ENCODE measurements around the gene HHLA2. TPM values are rescaled to one million over a fixed set of nuclear protein-coding genes. Genes with fewer than 3 reads are reported as not detected.
"Not testable (repeated sequence)": the region's sequence is repeated elsewhere in the genome, so short reads cannot be mapped to it uniquely, and the experiment has no call there.

HHLA2 gene
- total RNA-seq = under 1 TPM; 0.27 to 0.70 TPM

DNA sequence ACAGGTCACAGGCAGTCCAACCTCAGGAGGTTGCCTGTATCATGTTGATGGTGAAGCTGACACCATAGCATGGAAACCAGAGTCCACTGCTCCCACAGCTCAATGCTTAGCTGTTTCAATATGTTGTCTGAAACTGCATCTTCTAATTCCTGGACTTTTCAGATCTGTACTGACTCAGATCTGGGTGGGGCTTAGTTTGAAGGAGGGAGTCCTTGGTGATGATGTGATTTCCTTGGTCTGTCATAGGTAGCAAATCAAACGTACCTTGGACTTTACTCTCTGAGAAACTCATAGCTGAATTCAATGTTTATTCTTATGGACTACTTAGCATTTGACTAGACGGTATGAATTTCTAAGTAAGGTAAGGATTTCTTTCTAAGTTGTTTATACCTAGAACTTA lies at the start of gene HHLA2:
Gene HHLA2 (plus strand): TSS at position 310 of the 400 bp plus-strand sequence. CDS start 55,266 bp downstream, outside the sequence.
- ChIA-PET POLR2A (interaction anchor here (1.1 to 1.3 kb wide), 2 partner anchors 73 to 165 kb away, joined by 4 read pairs; no protein-coding TSS in a partner anchor), CTCF (interaction anchor here (0.8 to 1.3 kb wide), 2 partner anchors 9 to 73 kb away, joined by 3 read pairs; no protein-coding TSS in a partner anchor)
- ATAC-seq (peak; percentile 86), DNase-seq (peak; percentile 63)
- peaks cover 4% of the 10 kb centered on the region for H3K36me3 Mint-ChIP-seq (ENCODE audit: low read depth)
- H3K27me3 Mint-ChIP-seq = peaks cover 2% of the 10 kb centered on the region
- peak within 1 kb of the TSS; percentile 33 for H3K27ac Mint-ChIP-seq
- intact Hi-C loops (cut with DNase I, micrococcal nuclease) = loop anchor here (1.0 to 10.0 kb wide), 3 partner anchors 74 to 371 kb away; partner anchors contain the start of gene IFT57 (in 1 of the 2)
- H3K4me1 Mint-ChIP-seq = peaks cover 66% of the 10 kb centered on the region
- H3K4me3 Mint-ChIP-seq = no peak within 1 kb of the TSS
- peaks cover 4% of the 10 kb centered on the region for H3K9me3 Mint-ChIP-seq (ENCODE audit: low read depth)

GRCh38 chr3:108250626-108251025 lies 45.7 kb upstream of the HHLA2 start:
- no peaks in the 10 kb centered on the region for H3K27me3 Mint-ChIP-seq
- DNase-seq = no peak
- ChIA-PET CTCF (interaction anchor here (0.9 to 1.5 kb wide), 3 partner anchors 10 to 230 kb away, joined by 3 to 5 read pairs (median 3); no protein-coding TSS in a partner anchor), POLR2A (no interaction called here)
- no peak overlapping the region for H3K27ac Mint-ChIP-seq
- peaks cover 11% of the 10 kb centered on the region for H3K4me1 Mint-ChIP-seq
- ATAC-seq = no peak
- no peaks in the 10 kb centered on the region for H3K9me3 Mint-ChIP-seq (ENCODE audit: low read depth)
- no peaks in the 10 kb centered on the region for H3K36me3 Mint-ChIP-seq (ENCODE audit: low read depth)
- H3K4me3 Mint-ChIP-seq = no peak overlapping the region
- intact Hi-C loops (cut with DNase I, micrococcal nuclease) = no loop called here

DNA sequence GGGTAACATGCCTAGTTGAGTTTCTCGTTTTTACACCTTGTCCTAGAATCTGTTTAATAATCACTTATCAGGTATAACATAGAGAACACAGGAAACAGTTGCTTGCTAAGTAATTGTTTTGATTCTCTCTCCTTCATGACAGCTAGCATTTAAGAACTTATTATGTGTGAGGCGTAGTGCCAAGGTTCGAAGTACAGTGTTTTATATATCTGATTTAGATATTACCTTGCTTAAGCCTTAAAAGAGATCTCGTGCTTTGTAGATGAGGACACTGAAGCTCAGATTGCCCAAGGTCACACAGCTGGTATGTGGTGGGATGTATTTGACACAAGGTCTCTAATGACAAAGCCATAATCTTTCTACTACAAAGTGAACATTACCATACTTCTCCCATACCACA lies 45.1 kb upstream of the HHLA2 start:
- H3K4me3 Mint-ChIP-seq = no peak overlapping the region
- H3K4me1 Mint-ChIP-seq = peaks cover 11% of the 10 kb centered on the region
- H3K36me3 Mint-ChIP-seq (ENCODE audit: low read depth) = no peaks in the 10 kb centered on the region
- ChIA-PET POLR2A (no interaction called here), CTCF (interaction anchor here (0.9 kb wide), 1 partner anchor 229 kb away, joined by 3 read pairs; no protein-coding TSS in a partner anchor)
- intact Hi-C loops (cut with DNase I, micrococcal nuclease) = no loop called here
- H3K27me3 Mint-ChIP-seq = no peaks in the 10 kb centered on the region
- H3K9me3 Mint-ChIP-seq (ENCODE audit: low read depth) = no peaks in the 10 kb centered on the region
- no peak overlapping the region for H3K27ac Mint-ChIP-seq
- ATAC-seq = no peak
- DNase-seq = no peak

DNA sequence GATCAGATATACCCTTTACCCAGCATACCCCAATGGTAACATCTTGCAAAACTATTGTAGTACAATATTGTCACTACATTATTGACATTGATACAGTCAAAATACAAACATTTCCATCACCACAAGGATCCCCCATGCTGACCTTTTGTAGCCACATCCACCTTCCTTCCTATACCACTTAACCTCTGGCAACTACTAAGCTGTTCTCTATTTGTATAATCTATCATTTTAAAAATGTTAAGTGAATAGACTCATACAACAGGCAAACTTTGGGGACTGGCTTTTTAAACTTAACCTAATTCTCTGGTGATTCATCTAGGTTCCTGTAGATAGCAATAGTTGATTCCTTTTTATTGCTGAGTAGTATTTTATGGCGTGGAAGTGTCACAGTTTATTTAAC lies 44.5 kb upstream of the HHLA2 start:
- intact Hi-C loops (cut with DNase I, micrococcal nuclease) = no loop called here
- no peak overlapping the region for H3K4me3 Mint-ChIP-seq

GRCh38 chr3:108255131-108255530 lies 41.2 kb upstream of the HHLA2 start:
- ATAC-seq = no peak
- Mint-ChIP-seq H3K27me3 (no peaks in the 10 kb centered on the region), H3K36me3 (ENCODE audit: low read depth) (no peaks in the 10 kb centered on the region), H3K4me1 (no peaks in the 10 kb centered on the region), H3K27ac (no peak overlapping the region), H3K9me3 (ENCODE audit: low read depth) (no peaks in the 10 kb centered on the region), H3K4me3 (no peak overlapping the region)
- CTCF ChIA-PET = interaction anchor here (1.1 kb wide), 1 partner anchor 103 kb away, joined by 3 read pairs; no protein-coding TSS in a partner anchor
- DNase-seq = no peak
- intact Hi-C loops (cut with DNase I, micrococcal nuclease) = no loop called here
- POLR2A ChIA-PET = no interaction called here

More for the DNA sequence above, 44.5 kb upstream of the HHLA2 start:
- peaks cover 5% of the 10 kb centered on the region for H3K4me1 Mint-ChIP-seq
- no peak overlapping the region for H3K27ac Mint-ChIP-seq
- ATAC-seq = no peak
- no peaks in the 10 kb centered on the region for H3K36me3 Mint-ChIP-seq (ENCODE audit: low read depth)
- ChIA-PET CTCF (no interaction called here), POLR2A (no interaction called here)
- no peaks in the 10 kb centered on the region for H3K27me3 Mint-ChIP-seq
- H3K9me3 Mint-ChIP-seq (ENCODE audit: low read depth) = no peaks in the 10 kb centered on the region
- DNase-seq = no peak

DNA sequence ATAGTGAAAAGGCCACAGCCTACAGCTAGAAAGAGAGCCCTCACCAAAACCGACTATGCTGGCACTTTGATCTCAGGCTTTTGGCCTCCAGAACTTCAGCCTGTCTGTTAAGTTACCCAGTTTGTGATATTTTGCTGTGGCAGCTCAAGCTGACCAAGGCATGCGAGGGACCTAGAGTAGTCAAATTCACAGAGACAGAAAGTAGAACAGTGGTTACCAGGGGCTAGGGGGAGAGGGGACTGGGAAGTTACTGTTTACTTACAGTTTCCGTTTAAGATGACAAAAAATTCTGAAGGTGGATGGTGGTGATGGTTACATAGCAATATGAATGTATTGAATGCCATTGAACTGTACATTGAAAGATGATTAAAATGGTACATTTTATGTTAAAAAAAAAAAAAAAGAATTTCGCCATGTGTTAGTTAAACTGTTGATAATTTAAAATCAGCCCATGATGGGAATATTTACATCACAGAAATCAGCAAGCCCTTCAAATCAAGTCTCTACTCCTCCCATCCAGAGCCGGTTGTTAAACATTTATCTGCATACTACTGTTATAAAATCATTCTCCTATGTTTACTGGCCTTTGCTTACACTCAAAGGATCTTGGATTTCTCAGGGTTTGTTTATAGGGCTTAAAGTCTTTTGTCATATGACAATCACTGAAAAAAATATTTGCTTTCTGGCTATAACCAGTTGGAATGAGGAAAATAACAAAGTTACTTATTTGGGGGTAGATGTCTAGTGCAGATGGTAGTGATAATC lies 31.6 kb upstream of the HHLA2 start:
- H3K36me3 Mint-ChIP-seq (ENCODE audit: low read depth); H3K4me1 Mint-ChIP-seq; intact Hi-C loops (cut with DNase I, micrococcal nuclease); CTCF ChIA-PET; H3K4me3 Mint-ChIP-seq; H3K27me3 Mint-ChIP-seq; DNase-seq; POLR2A ChIA-PET; H3K27ac Mint-ChIP-seq: not testable (repeated sequence)
- H3K9me3 Mint-ChIP-seq (ENCODE audit: low read depth) = peaks cover 14% of the 10 kb centered on the region
- peak; percentile 33 for ATAC-seq

DNA sequence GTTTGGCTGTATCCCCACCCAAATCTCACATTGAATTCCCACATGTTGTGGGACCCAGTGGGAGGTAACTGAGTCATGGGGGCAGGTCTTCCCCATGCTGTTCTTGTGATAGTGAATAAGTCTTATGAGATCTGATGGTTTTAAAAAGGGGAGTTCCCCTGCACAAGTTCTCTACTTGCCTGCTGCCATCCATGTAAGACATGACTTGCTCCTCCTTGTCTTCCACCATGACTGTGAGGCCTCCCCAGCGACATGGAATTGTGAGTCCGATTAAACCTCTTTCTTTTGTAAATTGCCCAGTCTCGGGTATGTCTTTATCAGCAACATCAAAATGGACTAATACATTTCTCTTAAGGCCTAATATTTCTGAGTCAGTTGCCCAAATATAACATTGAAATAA lies 28.1 kb upstream of the HHLA2 start:
- intact Hi-C loops (cut with DNase I, micrococcal nuclease); ATAC-seq; H3K27me3 Mint-ChIP-seq; H3K4me3 Mint-ChIP-seq; POLR2A ChIA-PET; H3K27ac Mint-ChIP-seq; CTCF ChIA-PET; H3K4me1 Mint-ChIP-seq; H3K36me3 Mint-ChIP-seq (ENCODE audit: low read depth); DNase-seq: not testable (repeated sequence)
- H3K9me3 Mint-ChIP-seq (ENCODE audit: low read depth) = peaks cover 14% of the 10 kb centered on the region

DNA sequence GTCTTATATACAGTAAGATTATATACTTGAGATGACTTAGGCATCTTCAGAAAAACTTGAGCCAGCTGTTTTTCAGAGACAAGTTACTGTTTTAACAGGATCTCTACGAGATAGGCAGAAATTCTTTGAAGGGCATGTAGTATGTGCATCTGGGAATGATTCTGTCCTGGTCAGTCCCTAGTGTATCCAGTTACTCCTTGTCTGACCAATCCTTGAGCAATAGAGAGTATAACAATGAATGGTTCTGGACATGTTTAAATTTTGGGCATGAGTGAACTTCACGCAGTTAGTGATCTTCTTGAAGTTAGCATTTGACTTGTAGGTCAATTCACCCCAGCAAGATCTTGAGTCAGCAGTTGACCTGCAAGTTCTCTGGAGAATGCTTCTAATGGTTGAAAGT lies 24.7 kb upstream of the HHLA2 start:
- Mint-ChIP-seq H3K27ac (no peak overlapping the region), H3K27me3 (no peaks in the 10 kb centered on the region), H3K4me3 (no peak overlapping the region), H3K9me3 (ENCODE audit: low read depth) (peaks cover 16% of the 10 kb centered on the region), H3K4me1 (no peaks in the 10 kb centered on the region), H3K36me3 (ENCODE audit: low read depth) (peaks cover 2% of the 10 kb centered on the region)
- DNase-seq (no peak), ATAC-seq (no peak)
- ChIA-PET POLR2A (interaction anchor here (0.6 kb wide), 1 partner anchor 22 kb away, joined by 10 read pairs; no protein-coding TSS in a partner anchor), CTCF (interaction anchor here (0.7 kb wide), 1 partner anchor 146 kb away, joined by 4 read pairs; no protein-coding TSS in a partner anchor)
- intact Hi-C loops (cut with DNase I, micrococcal nuclease) = no loop called here

DNA sequence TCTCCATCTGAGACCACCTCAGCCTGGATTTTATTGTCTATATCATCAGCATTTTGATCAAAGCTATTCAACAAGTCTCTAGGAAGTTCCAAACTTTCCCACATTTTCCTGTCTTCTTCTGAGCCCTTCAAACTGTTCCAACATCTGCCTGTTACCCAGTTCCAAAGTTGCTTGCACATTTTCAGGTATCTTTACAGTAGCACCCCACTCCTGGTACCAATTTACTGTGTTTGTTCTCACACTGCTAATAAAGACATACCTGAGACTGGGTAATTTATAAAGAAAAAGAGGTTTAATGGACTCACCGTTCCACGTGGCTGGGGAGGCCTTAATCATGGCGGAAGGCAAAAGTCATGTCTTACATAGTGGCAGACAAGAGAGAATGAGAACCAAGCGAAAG lies 17.3 kb upstream of the HHLA2 start:
- Mint-ChIP-seq H3K36me3 (ENCODE audit: low read depth) (peaks cover 11% of the 10 kb centered on the region), H3K9me3 (ENCODE audit: low read depth) (peaks cover 16% of the 10 kb centered on the region)
- intact Hi-C loops (cut with DNase I, micrococcal nuclease); H3K27me3 Mint-ChIP-seq; DNase-seq; ATAC-seq; POLR2A ChIA-PET; H3K27ac Mint-ChIP-seq; H3K4me3 Mint-ChIP-seq; CTCF ChIA-PET; H3K4me1 Mint-ChIP-seq: not testable (repeated sequence)

- H3K9me3 Mint-ChIP-seq (ENCODE audit: low read depth) = peaks cover 16% of the 10 kb centered on the region
- POLR2A ChIA-PET = no interaction called here
- H3K36me3 Mint-ChIP-seq (ENCODE audit: low read depth) = peaks cover 11% of the 10 kb centered on the region
- H3K4me3 Mint-ChIP-seq = no peak overlapping the region
- DNase-seq (no peak), ATAC-seq (no peak)
- CTCF ChIA-PET = no interaction called here
- peaks cover 2% of the 10 kb centered on the region for H3K27me3 Mint-ChIP-seq
- intact Hi-C loops (cut with DNase I, micrococcal nuclease) = no loop called here
- H3K4me1 Mint-ChIP-seq = peaks cover 4% of the 10 kb centered on the region
- H3K27ac Mint-ChIP-seq = no peak overlapping the region
These were observed 15.9 kb upstream of the HHLA2 start for GRCh38 chr3:108280476-108280875.

GRCh38 chr3:108281670-108282069 lies 14.7 kb upstream of the HHLA2 start:
- POLR2A ChIA-PET = no interaction called here
- H3K36me3 Mint-ChIP-seq (ENCODE audit: low read depth) = peaks cover 9% of the 10 kb centered on the region
- peaks cover 14% of the 10 kb centered on the region for H3K9me3 Mint-ChIP-seq (ENCODE audit: low read depth)
- H3K4me3 Mint-ChIP-seq = no peak overlapping the region
- CTCF ChIA-PET = no interaction called here
- no peak for ATAC-seq
- intact Hi-C loops (cut with DNase I, micrococcal nuclease) = no loop called here
- H3K27ac Mint-ChIP-seq = no peak overlapping the region
- peaks cover 2% of the 10 kb centered on the region for H3K27me3 Mint-ChIP-seq
- DNase-seq = no peak
- peaks cover 5% of the 10 kb centered on the region for H3K4me1 Mint-ChIP-seq

DNA sequence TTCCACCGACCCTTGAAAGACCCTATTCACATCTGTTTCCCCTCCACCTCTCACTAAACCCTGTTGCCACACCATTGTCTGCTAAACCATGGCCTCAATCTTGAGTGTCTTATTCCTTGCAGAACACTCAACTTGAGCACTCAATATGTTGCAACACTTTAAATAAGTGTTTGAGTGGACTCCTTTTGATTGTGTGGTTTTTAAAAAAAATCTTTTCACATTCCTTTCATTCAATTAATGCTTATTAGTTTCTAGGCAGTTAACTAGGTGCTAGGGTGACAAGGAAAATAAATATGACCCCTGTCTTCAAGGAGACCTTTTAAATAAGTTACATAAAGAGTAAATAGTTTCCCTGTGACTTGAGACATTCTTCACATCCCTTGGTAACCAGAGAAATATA lies 13.3 kb upstream of the HHLA2 start:
- CTCF ChIA-PET = no interaction called here

More for the DNA sequence above, 13.3 kb upstream of the HHLA2 start:
- ATAC-seq (no peak), DNase-seq (no peak)
- H3K4me1 Mint-ChIP-seq = peaks cover 14% of the 10 kb centered on the region
- no peak overlapping the region for H3K27ac Mint-ChIP-seq
- H3K27me3 Mint-ChIP-seq = peaks cover 2% of the 10 kb centered on the region
- POLR2A ChIA-PET = no interaction called here
- intact Hi-C loops (cut with DNase I, micrococcal nuclease) = no loop called here
- peaks cover 12% of the 10 kb centered on the region for H3K9me3 Mint-ChIP-seq (ENCODE audit: low read depth)
- no peak overlapping the region for H3K4me3 Mint-ChIP-seq
- peaks cover 7% of the 10 kb centered on the region for H3K36me3 Mint-ChIP-seq (ENCODE audit: low read depth)
